Body of pancreas (tissue), 4 donors: ENCODE data around the gene PRPH2. TPM values are rescaled to one million over a fixed set of nuclear protein-coding genes. Genes with fewer than 3 reads are reported as not detected.
A peak's percentile ranks its signal among the peaks of the same experiment; 100 is the strongest.

Experiments
- ATAC-seq: fragments of 150-250 bp; one replicate; pipeline ENCODE4 v1.9.1; 2016
- DNase-seq, 4 donors: peaks; one replicate each; pipeline ENCODE4 v3.0.0-alpha.2; 2019
- H3K27ac ChIP-seq, 4 donors: fragments of 200-600 bp; sonication (generic); 1 replicate in 3 of 4; 2 replicates in 1 of 4; pipeline versions ENCODE4 v1.5.1 to v1.6.1; 2016 to 2019; ENCODE audit warnings: mild to moderate bottlenecking in 1 of 4, mixed read lengths in 1 of 4, moderate library complexity in 1 of 4
- H3K27me3 ChIP-seq, 2 donors: fragments of 200-600 bp; sonication (generic); one replicate each; pipeline ENCODE4 v1.6.0; 2016; ENCODE audit warnings: mild to moderate bottlenecking in 1 of 2
- H3K36me3 ChIP-seq, 2 donors: fragments of 200-600 bp; sonication (generic); replicated peaks in 1 of 2; 2 replicates each; pipeline ENCODE4 v1.5.1; 2016; ENCODE audit warnings: low read depth in 2 of 2; ENCODE audit not compliant: insufficient read depth in 1 of 2
- H3K4me1 ChIP-seq: fragments of 200-600 bp; sonication (generic); one replicate; pipeline ENCODE4 v1.6.0; 2016
- H3K4me3 ChIP-seq, 2 donors: fragments of 200-600 bp; sonication (generic); 1 replicate in 1 of 2; 2 replicates in 1 of 2; pipeline ENCODE4 v1.5.1; 2016 to 2019
- H3K9me3 ChIP-seq, 3 donors: fragments of 200-600 bp; sonication (generic); 1 replicate in 2 of 3; 2 replicates in 1 of 3; pipeline ENCODE4 v1.5.1; 2016
- CTCF ChIP-seq, 7 experiments: fragments of 450-650 bp in 4 of 7; fragments of 200-600 bp in 3 of 7; sonication (generic) in 3 of 7; IDR thresholded peaks; one replicate each; pipeline ENCODE4 v1.5.1; 2016 to 2019; ENCODE audit warnings: antibody characterized with exemption in 7 of 7
- POLR2A ChIP-seq, 3 donors: fragments of 450-650 bp; IDR thresholded peaks; one replicate each; pipeline ENCODE4 v1.6.1; 2016; ENCODE audit warnings: antibody characterized with exemption in 3 of 3, mild to moderate bottlenecking in 2 of 3
- WGBS, 2 donors: methylation state at CpG; one replicate each; pipeline ENCODE4 v1.1.5; 2017; 5-methylcytosine and 5-hydroxymethylcytosine counted together
- intact Hi-C: fragments of 100-400 bp; cut with DNase I; formaldehyde crosslinking; loops from one replicate; pipeline ENCODE4 v1.15.1; 2023
- total RNA-seq, 2 donors: library from RNA; depleted of rRNA; stranded (reverse); fragments of >200 nt; gene quantifications; one replicate each; pipeline ENCODE4 v1.1.0, GENCODE V29; 2016

PRPH2 gene
- total RNA-seq, 2 donors from 2014 or later: 1.0 to 4.3 TPM

GRCh38 chr6:42729731-42730130 lies 7.3 kb upstream of the PRPH2 start:
- Histone ChIP-seq H3K27me3 (no peaks in the 10 kb centered on the region), H3K9me3 (no peaks in the 10 kb centered on the region), H3K27ac (no peak overlapping the region), H3K4me3 (no peak overlapping the region), H3K36me3 (no peaks in the 10 kb centered on the region), H3K4me1 (peaks cover 15% of the 10 kb centered on the region)
- intact Hi-C loops: no loop called here
- ATAC-seq (no peak), DNase-seq (peak in 3 of 4 donors; percentile 18 to 28 (median 20))
- WGBS, 2 donors: 30 to 39% methylated on average over 3 of the region's 3 CpGs
- no peak for TF ChIP-seq POLR2A (IDR thresholded peaks at IDR 0.05)
- no peak for TF ChIP-seq CTCF (IDR thresholded peaks at IDR 0.05)

- Histone ChIP-seq H3K27ac (peak overlapping the region in 1 of 4 donors; percentile 75), H3K4me1 (peaks cover 15% of the 10 kb centered on the region), H3K27me3 (no peaks in the 10 kb centered on the region), H3K9me3 (no peaks in the 10 kb centered on the region), H3K4me3 (no peak overlapping the region), H3K36me3 (no peaks in the 10 kb centered on the region)
- WGBS, 2 donors: 76 to 84% methylated on average over 18 to 22 of the region's 22 CpGs
- DNase-seq (no peak), ATAC-seq (no peak)
- TF ChIP-seq CTCF (IDR thresholded peaks at IDR 0.05): no peak
- TF ChIP-seq POLR2A (IDR thresholded peaks at IDR 0.05): no peak
- intact Hi-C loops: no loop called here
These were observed 5.2 kb upstream of the PRPH2 start for GRCh38 chr6:42727627-42728026.

- peak; percentile 27 for ATAC-seq
- peak in 3 of 4 donors; percentile 26 to 33 (median 30) for DNase-seq
- peaks cover 15% of the 10 kb centered on the region for H3K4me1 ChIP-seq
- intact Hi-C loops: no loop called here
- H3K27me3 ChIP-seq: no peaks in the 10 kb centered on the region
- H3K9me3 ChIP-seq: no peaks in the 10 kb centered on the region
- TF ChIP-seq POLR2A (IDR thresholded peaks at IDR 0.05) (no peak), CTCF (IDR thresholded peaks at IDR 0.05) (no peak)
- 33 to 40% methylated on average over 1 to 52 of the region's 52 CpGs for WGBS, 2 donors
- peak overlapping the region in 1 of 2 donors; percentile 29 for H3K4me3 ChIP-seq
- no peaks in the 10 kb centered on the region for H3K36me3 ChIP-seq
- peak overlapping the region in 3 of 4 donors; percentile 37 to 75 (median 56) for H3K27ac ChIP-seq
These were observed 4.8 kb upstream of the PRPH2 start for GRCh38 chr6:42727087-42727611.

GRCh38 chr6:42726485-42727086 lies 4.2 kb upstream of the PRPH2 start:
- no peaks in the 10 kb centered on the region for H3K27me3 ChIP-seq
- peak overlapping the region in 1 of 2 donors; percentile 29 for H3K4me3 ChIP-seq
- peak; percentile 78 to 93 (median 88) for DNase-seq
- peak; percentile 94 for ATAC-seq
- H3K36me3 ChIP-seq: no peaks in the 10 kb centered on the region
- intact Hi-C loops: no loop called here
- no peaks in the 10 kb centered on the region for H3K9me3 ChIP-seq
- peaks cover 15% of the 10 kb centered on the region for H3K4me1 ChIP-seq
- TF ChIP-seq CTCF (IDR thresholded peaks at IDR 0.05): peak; percentile 70 to 98 (median 96)
- TF ChIP-seq POLR2A (IDR thresholded peaks at IDR 0.05): no peak
- 2 to 3% methylated on average over 14 of the region's 14 CpGs for WGBS, 2 donors
- H3K27ac ChIP-seq: peak overlapping the region in 3 of 4 donors; percentile 37 to 75 (median 56)

- Histone ChIP-seq H3K4me1 (peaks cover 15% of the 10 kb centered on the region), H3K4me3 (no peak overlapping the region), H3K9me3 (no peaks in the 10 kb centered on the region), H3K36me3 (no peaks in the 10 kb centered on the region), H3K27me3 (no peaks in the 10 kb centered on the region), H3K27ac (peak overlapping the region in 3 of 4 donors; percentile 37 to 75 (median 56))
- no peak for TF ChIP-seq CTCF (IDR thresholded peaks at IDR 0.05)
- TF ChIP-seq POLR2A (IDR thresholded peaks at IDR 0.05): no peak
- no peak for ATAC-seq
- intact Hi-C loops: no loop called here
- no peak for DNase-seq
These were observed 3.6 kb upstream of the PRPH2 start for GRCh38 chr6:42726026-42726425.
